ENCODE measurements around the gene ASPSCR1. TPM values are rescaled to one million over a fixed set of nuclear protein-coding genes. Genes with fewer than 3 reads are reported as not detected.
A peak's percentile ranks its signal among the peaks of the same experiment; 100 is the strongest.

ASPSCR1 gene
- total RNA-seq, 3 donors from 2014 or later = 33.1 to 35.2 (median 34.5) TPM

DNA sequence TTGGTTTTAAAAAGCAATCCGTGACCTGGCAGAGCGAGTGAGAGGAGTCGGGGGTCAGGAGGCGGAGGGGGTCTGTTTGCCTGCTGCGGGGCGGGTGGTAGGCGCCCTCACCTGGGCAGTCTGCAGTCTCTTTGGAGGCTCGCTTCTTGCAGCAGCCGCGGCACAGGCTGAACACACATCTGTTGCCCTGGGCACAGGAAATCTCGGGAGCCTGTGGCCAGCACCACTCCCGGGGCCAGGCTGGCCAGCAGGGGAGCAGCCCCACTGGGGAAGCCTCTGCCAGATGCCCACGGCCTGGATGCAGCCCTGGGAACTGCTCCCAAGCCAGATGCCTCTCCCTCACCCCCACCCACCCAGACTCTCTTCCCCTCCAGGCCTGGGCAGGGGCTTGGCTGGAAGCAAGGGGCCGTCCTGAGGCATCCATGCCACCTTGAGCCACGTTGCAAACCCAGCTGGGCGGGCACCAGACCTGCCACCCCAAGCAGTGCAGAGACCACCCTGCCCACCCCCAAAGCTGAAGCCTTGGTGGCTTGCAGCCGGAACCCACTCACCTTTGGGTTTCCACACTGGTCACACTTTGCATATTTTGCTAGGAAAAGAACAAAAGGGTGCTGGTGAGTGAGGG is 80.9 kb downstream of the ASPSCR1 start:
- H3K36me3 ChIP-seq (ENCODE audit: low read depth) = no peaks in the 10 kb centered on the region
- no peak overlapping the region for H3K4me3 ChIP-seq
- no peaks in the 10 kb centered on the region for H3K9me3 ChIP-seq
- TF ChIP-seq CTCF (IDR thresholded peaks at IDR 0.05) = no peak
- ATAC-seq (no peak), DNase-seq (peak in 1 of 3 donors; percentile 42)
- peaks cover under 1% of the 10 kb centered on the region for H3K4me1 ChIP-seq (ENCODE audit: low read depth)
- intact Hi-C loops (cut with DNase I, micrococcal nuclease) = no loop called here

DNA sequence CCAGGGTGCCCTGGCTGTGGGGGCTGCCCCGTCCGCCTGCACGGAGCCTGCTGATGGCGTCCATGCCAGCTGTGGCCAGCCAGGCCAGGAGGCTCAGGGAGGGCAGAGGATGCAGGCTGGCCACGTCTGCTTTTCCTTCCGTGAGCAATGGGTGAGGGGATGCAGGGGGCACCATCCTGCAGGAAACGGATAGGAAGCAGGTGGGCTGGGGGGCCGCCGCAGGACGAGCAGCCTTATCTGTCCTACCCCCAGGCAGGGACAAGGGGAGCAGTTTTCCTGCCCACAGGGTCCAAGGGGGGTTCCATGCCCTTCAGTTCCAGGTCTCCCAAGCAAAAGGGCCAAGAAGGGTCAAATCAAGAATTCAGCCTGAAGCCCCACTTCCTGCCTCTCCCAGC is 81.4 kb downstream of the ASPSCR1 start:
- no peak overlapping the region for H3K4me3 ChIP-seq
- H3K36me3 ChIP-seq (ENCODE audit: low read depth) = no peaks in the 10 kb centered on the region
- ATAC-seq = no peak
- no peak for DNase-seq
- no peaks in the 10 kb centered on the region for H3K9me3 ChIP-seq
- no peak for TF ChIP-seq CTCF (IDR thresholded peaks at IDR 0.05)
- H3K4me1 ChIP-seq (ENCODE audit: low read depth) = no peaks in the 10 kb centered on the region
- intact Hi-C loops (cut with DNase I, micrococcal nuclease) = no loop called here

DNA sequence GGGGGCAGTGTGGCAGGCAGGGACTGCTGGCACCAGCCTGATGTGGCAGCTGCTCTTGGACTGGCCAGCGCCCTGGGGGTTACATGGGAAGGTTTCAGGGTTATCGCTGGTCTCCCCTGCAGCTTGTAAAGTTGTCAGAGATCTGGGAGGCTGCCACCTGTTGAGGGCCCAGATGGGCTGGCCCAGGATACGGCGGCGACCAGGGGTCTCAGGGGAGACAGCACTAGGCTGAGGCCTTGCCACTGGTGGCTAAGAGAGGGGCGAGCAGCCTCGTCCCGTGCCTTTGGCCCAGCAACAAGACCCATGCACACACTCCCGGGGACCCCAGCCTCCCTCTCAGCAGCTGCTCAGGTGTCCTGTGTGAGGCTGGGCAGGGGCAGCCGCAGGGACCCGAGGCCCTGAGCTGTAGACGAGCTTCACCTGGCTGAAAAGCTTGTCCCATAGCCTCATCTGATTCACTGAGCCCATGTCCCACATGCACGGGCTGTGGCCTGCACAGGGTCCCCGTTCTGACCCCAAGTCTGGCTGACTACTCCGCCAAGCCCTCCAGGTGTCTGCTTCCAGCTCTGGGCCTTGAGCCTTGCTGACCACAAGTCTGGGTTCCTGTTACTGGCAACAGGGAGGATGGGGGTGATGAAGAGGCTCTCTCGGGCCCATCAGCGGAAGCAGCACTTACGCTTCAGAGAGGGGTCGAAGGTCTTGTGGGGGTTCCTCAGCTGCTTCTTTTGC is 82.0 kb downstream of the ASPSCR1 start:
- DNase-seq = peak in 1 of 3 donors; percentile 43
- no peak overlapping the region for H3K4me3 ChIP-seq
- no peak for TF ChIP-seq CTCF (IDR thresholded peaks at IDR 0.05)
- intact Hi-C loops (cut with DNase I, micrococcal nuclease) = no loop called here
- ATAC-seq = no peak
- H3K36me3 ChIP-seq (ENCODE audit: low read depth) = no peaks in the 10 kb centered on the region
- peaks cover 5% of the 10 kb centered on the region for H3K4me1 ChIP-seq (ENCODE audit: low read depth)
- H3K9me3 ChIP-seq = no peaks in the 10 kb centered on the region

DNA sequence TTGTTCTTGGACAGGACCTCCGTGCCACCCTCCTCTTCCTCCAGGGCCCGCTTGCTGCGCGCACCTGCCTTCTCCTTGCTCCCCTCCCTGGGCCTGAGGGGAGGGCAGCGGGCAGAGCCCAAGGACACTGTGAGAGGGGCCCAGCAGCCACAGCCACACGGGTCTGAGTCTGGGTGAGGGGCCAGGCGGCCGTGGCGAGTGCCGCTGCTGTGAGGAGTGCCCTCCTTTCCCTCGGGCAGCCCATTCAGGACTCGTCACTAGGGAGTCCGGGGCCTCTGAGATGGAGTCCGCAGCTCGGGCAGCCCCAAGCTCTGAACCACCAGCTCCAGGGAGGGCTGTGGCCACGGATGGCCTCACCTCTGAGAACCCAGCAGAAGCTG is 82.6 kb downstream of the ASPSCR1 start:
- intact Hi-C loops (cut with DNase I, micrococcal nuclease) = no loop called here
- no peak overlapping the region for H3K4me3 ChIP-seq
- DNase-seq (peak in 1 of 3 donors; percentile 41), ATAC-seq (no peak)
- peaks cover 10% of the 10 kb centered on the region for H3K4me1 ChIP-seq (ENCODE audit: low read depth)
- H3K9me3 ChIP-seq = no peaks in the 10 kb centered on the region
- H3K36me3 ChIP-seq (ENCODE audit: low read depth) = no peaks in the 10 kb centered on the region
- TF ChIP-seq CTCF (IDR thresholded peaks at IDR 0.05) = no peak

DNA sequence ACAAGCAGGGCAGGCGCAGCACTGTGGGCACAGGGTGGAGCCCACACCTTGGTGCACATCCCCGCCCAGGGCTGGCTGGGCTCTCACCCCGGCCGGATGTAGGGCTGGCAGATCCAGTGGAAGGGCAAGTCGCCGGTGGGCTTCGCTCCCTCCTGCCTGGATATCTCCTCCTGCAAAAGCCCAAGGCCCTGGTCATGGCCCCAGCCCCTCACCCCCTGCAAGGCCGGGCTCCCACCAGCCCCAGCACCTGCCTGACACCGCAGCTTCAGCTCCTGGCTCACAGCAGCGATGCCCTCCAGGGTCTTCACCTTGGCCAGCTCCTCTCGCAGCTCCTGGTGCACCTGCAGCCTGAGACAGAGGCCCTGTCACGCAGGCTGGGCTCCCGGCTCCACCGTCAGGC is 83.2 kb downstream of the ASPSCR1 start:
- Histone ChIP-seq H3K4me3 (no peak overlapping the region), H3K36me3 (ENCODE audit: low read depth) (no peaks in the 10 kb centered on the region), H3K9me3 (no peaks in the 10 kb centered on the region), H3K4me1 (ENCODE audit: low read depth) (peaks cover 10% of the 10 kb centered on the region)
- ATAC-seq (no peak), DNase-seq (peak in 1 of 3 donors; percentile 50)
- TF ChIP-seq CTCF (IDR thresholded peaks at IDR 0.05) = no peak
- intact Hi-C loops (cut with DNase I, micrococcal nuclease) = no loop called here

Data from mucosa of descending colon (tissue), 3 donors.